WTC11 (cell line): Measurements from ENCODE around the gene AKAP6. TPM values are rescaled to one million over a fixed set of nuclear protein-coding genes. Genes with fewer than 3 reads are reported as not detected.

Experiments
- ATAC-seq: fragments of 200-7000 bp; cut with Tn5 transposase; 2 replicates; pipeline ENCODE4 v1.10.0; 2021; ENCODE audit warnings: mild to moderate bottlenecking, moderate library complexity
- CTCF ChIA-PET: fragments of 300-600 bp; sonication (Branson Sonifier 250); formaldehyde crosslinking; loops from one replicate; lab custom pipeline; 2021; ENCODE audit warnings: antibody characterized with exemption; lab: Charles Lee
- POLR2A ChIA-PET: fragments of 350-600 bp; sonication (Branson Sonifier 250); formaldehyde crosslinking; loops from one replicate; lab custom pipeline; 2021; ENCODE audit warnings: antibody characterized with exemption; lab: Charles Lee
- DNase-seq: peaks from one replicate; pipeline ENCODE4 v3.0.0; 2021; ENCODE audit warnings: low spot score
- H3K27ac Mint-ChIP-seq: 2 replicates; pipeline ENCODE4 v1.8.0; 2021; ENCODE audit warnings: mixed read lengths
- H3K27me3 Mint-ChIP-seq: 2 replicates; pipeline ENCODE4 v1.8.0; 2021; ENCODE audit warnings: low read depth, mild to moderate bottlenecking, moderate library complexity, mixed read lengths
- H3K36me3 Mint-ChIP-seq: 2 replicates; pipeline ENCODE4 v1.8.0; 2021; ENCODE audit warnings: mixed read lengths
- H3K4me1 Mint-ChIP-seq: 2 replicates; pipeline ENCODE4 v1.8.0; 2022; ENCODE audit warnings: mixed read lengths
- H3K4me3 Mint-ChIP-seq: 2 replicates; pipeline ENCODE4 v1.8.0; 2021; ENCODE audit warnings: mild to moderate bottlenecking, moderate library complexity, mixed read lengths
- H3K9me3 Mint-ChIP-seq: 2 replicates; pipeline ENCODE4 v1.8.0; 2021; ENCODE audit warnings: mixed read lengths
- ATF1 ChIP-seq: sonication (generic); formaldehyde crosslinking; IDR thresholded peaks from 2 replicates; pipeline ENCODE4 v1.8.1; 2023; ENCODE audit warnings: mild to moderate bottlenecking, moderate library complexity, missing genetic modification reagents
- CBFB ChIP-seq: sonication (generic); formaldehyde crosslinking; IDR thresholded peaks from 2 replicates; pipeline ENCODE4 v1.8.1; 2022; ENCODE audit warnings: mild to moderate bottlenecking, low read depth, missing genetic modification reagents
- ERG ChIP-seq: fragments of 250-450 bp; sonication (Bioruptor Pico); IDR thresholded peaks from 2 replicates; pipeline ENCODE4 v1.8.0; 2021; ENCODE audit warnings: mild to moderate bottlenecking
- ESRRA ChIP-seq: sonication (generic); formaldehyde crosslinking; IDR thresholded peaks from 2 replicates; pipeline ENCODE4 v1.8.1; 2022; ENCODE audit warnings: mild to moderate bottlenecking, missing genetic modification reagents, borderline replicate concordance
- GTF2I ChIP-seq: fragments of 250-450 bp; sonication (Bioruptor Pico); conservative IDR thresholded peaks from 2 replicates; pipeline ENCODE4 v1.4.0; 2021; ENCODE audit warnings: mild to moderate bottlenecking
- JUN ChIP-seq: sonication (generic); formaldehyde crosslinking; IDR thresholded peaks from 2 replicates; pipeline ENCODE4 v1.8.0; 2023; ENCODE audit warnings: mild to moderate bottlenecking, missing genetic modification reagents
- KAT7 ChIP-seq: sonication (generic); formaldehyde crosslinking; IDR thresholded peaks from 2 replicates; pipeline ENCODE4 v1.8.1; 2023; ENCODE audit warnings: missing genetic modification reagents, mild to moderate bottlenecking, borderline replicate concordance
- RORB ChIP-seq: fragments of 250-450 bp; sonication (Bioruptor Pico); IDR thresholded peaks from 2 replicates; pipeline ENCODE4 v1.9.0; 2021; ENCODE audit warnings: mild to moderate bottlenecking
- SMAD3 ChIP-seq: sonication (generic); formaldehyde crosslinking; IDR thresholded peaks from 2 replicates; pipeline ENCODE4 v1.8.0; 2022; ENCODE audit warnings: missing genetic modification reagents, mild to moderate bottlenecking, borderline replicate concordance
- TCF7 ChIP-seq: sonication (generic); formaldehyde crosslinking; IDR thresholded peaks from 2 replicates; pipeline ENCODE4 v1.8.0; 2022; ENCODE audit warnings: mild to moderate bottlenecking, low read depth, missing genetic modification reagents, moderate library complexity
- TEAD4 ChIP-seq: sonication (generic); formaldehyde crosslinking; IDR thresholded peaks from 2 replicates; pipeline ENCODE4 v1.8.0; 2022; ENCODE audit warnings: mild to moderate bottlenecking, missing genetic modification reagents
- USF2 ChIP-seq: sonication (generic); formaldehyde crosslinking; IDR thresholded peaks from 2 replicates; pipeline ENCODE4 v1.8.1; 2023; ENCODE audit warnings: mild to moderate bottlenecking, missing genetic modification reagents, moderate library complexity
- ZMAT4 ChIP-seq: fragments of 250-450 bp; sonication (Bioruptor Pico); IDR thresholded peaks from 2 replicates; pipeline ENCODE4 v1.9.0; 2021; ENCODE audit warnings: mild to moderate bottlenecking
- ZNF263 ChIP-seq: sonication (generic); formaldehyde crosslinking; IDR thresholded peaks from 2 replicates; pipeline ENCODE4 v1.8.1; 2022; ENCODE audit warnings: low read depth, mild to moderate bottlenecking, moderate library complexity, missing genetic modification reagents
- ZNF423 ChIP-seq: fragments of 250-450 bp; sonication (Bioruptor Pico); IDR thresholded peaks from 2 replicates; pipeline ENCODE4 v2.1.2; 2022; ENCODE audit warnings: mild to moderate bottlenecking, moderate library complexity
- ZNF532 ChIP-seq: fragments of 250-450 bp; sonication (Bioruptor Pico); IDR thresholded peaks from 2 replicates; pipeline ENCODE4 v1.9.0; 2021; ENCODE audit warnings: mild to moderate bottlenecking, borderline replicate concordance
- ZSCAN18 ChIP-seq: fragments of 250-450 bp; sonication (Bioruptor Pico); IDR thresholded peaks from 2 replicates; pipeline ENCODE4 v2.1.2; 2022; ENCODE audit warnings: mild to moderate bottlenecking, moderate library complexity
- total RNA-seq: library from RNA; stranded (reverse); gene quantifications from 3 replicates; pipeline ENCODE4 v1.2.3, GENCODE V29; 2021

AKAP6 gene
- total RNA-seq, 1 experiment from 2014 or later, result 0.63 TPM

GRCh38 chr14:32400480-32400879 is 71.4 kb downstream of the AKAP6 start (continued):
- TF ChIP-seq ZSCAN18 (CRISPR knock-in tag) (no peak), ZNF423 (CRISPR knock-in tag) (no peak)

GRCh38 chr14:32403021-32403420 is 73.9 kb downstream of the AKAP6 start:
- CTCF ChIA-PET, result no interaction called here
- no peaks in the 10 kb centered on the region for H3K36me3 Mint-ChIP-seq

GRCh38 chr14:32403688-32404087 is 74.6 kb downstream of the AKAP6 start:
- no peak for TF ChIP-seq ESRRA (CRISPR knock-in tag)
- Mint-ChIP-seq H3K4me3 (no peak overlapping the region), H3K27me3 (no peaks in the 10 kb centered on the region), H3K27ac (no peak overlapping the region), H3K9me3 (no peaks in the 10 kb centered on the region; the same call in 1 of the 2 replicates), H3K4me1 (peaks cover 17% of the 10 kb centered on the region), H3K36me3 (no peaks in the 10 kb centered on the region)
- CTCF ChIA-PET, result no interaction called here
- DNase-seq (no peak), ATAC-seq (no peak)
- POLR2A ChIA-PET, result no interaction called here

More at GRCh38 chr14:32403021-32403420, 73.9 kb downstream of the AKAP6 start:
- Mint-ChIP-seq H3K9me3 (no peaks in the 10 kb centered on the region; the same call in 1 of the 2 replicates), H3K27me3 (no peaks in the 10 kb centered on the region)
- TF ChIP-seq JUN (CRISPR knock-in tag), result no peak
- TF ChIP-seq, all 79 proteins: peak for 0
- DNase-seq, result no peak
- Mint-ChIP-seq H3K4me1 (peaks cover 19% of the 10 kb centered on the region), H3K27ac (no peak overlapping the region), H3K4me3 (no peak overlapping the region)
- ATAC-seq, result no peak
- POLR2A ChIA-PET, result no interaction called here

- TF ChIP-seq ERG (CRISPR knock-in tag) (no peak), ATF1 (CRISPR knock-in tag) (no peak), GTF2I (no peak), TEAD4 (CRISPR knock-in tag) (no peak), TCF7 (CRISPR knock-in tag) (no peak), USF2 (CRISPR knock-in tag) (no peak), RORB (CRISPR knock-in tag) (no peak), CBFB (CRISPR knock-in tag) (no peak), ESRRA (CRISPR knock-in tag) (no peak), SMAD3 (CRISPR knock-in tag) (no peak), ZNF532 (no peak), ZMAT4 (no peak), KAT7 (CRISPR knock-in tag) (no peak), ZNF263 (CRISPR knock-in tag) (no peak)
- TF ChIP-seq, all 79 proteins: peak for 0
- ChIA-PET POLR2A (no interaction called here), CTCF (interaction anchor here (1.1 kb wide), 1 partner anchor 146 kb away, joined by 3 read pairs; no protein-coding TSS in a partner anchor)
- Mint-ChIP-seq H3K27ac (no peak overlapping the region), H3K27me3 (no peaks in the 10 kb centered on the region), H3K4me1 (peaks cover 10% of the 10 kb centered on the region), H3K36me3 (no peaks in the 10 kb centered on the region), H3K4me3 (no peak overlapping the region), H3K9me3 (no peaks in the 10 kb centered on the region; the same call in 1 of the 2 replicates)
- DNase-seq, result no peak
- ATAC-seq, result no peak
These were observed 75.9 kb downstream of the AKAP6 start for GRCh38 chr14:32404784-32405573.
